DOHH2 (cell line): ENCODE results near the gene F12.

Source experiments
- H3F3A ChIP-seq: fragments of 200-600 bp; sonication (generic), shearing (Covaris generic); 2 replicates; pipeline ENCODE4 v1.6.0; 2016; ENCODE audit warnings: antibody characterized with exemption, mild to moderate bottlenecking; ENCODE audit not compliant: control insufficient read depth, insufficient read depth
- H3K27ac ChIP-seq: fragments of 200-600 bp; sonication (generic); 2 replicates; pipeline ENCODE4 v1.5.1; 2014; ENCODE audit warnings: low read depth, mild to moderate bottlenecking, low read length, moderate library complexity
- H3K27me3 ChIP-seq: fragments of 200-600 bp; sonication (generic); 2 replicates; pipeline ENCODE4 v1.6.1; 2014; ENCODE audit warnings: mild to moderate bottlenecking, low read length, mixed read lengths; ENCODE audit not compliant: control insufficient read depth
- H3K36me3 ChIP-seq: fragments of 200-600 bp; sonication (generic); 2 replicates; pipeline ENCODE4 v1.6.1; 2014; ENCODE audit warnings: mild to moderate bottlenecking, low read length, moderate library complexity, mixed read lengths; ENCODE audit not compliant: control insufficient read depth
- H3K4me1 ChIP-seq: fragments of 200-600 bp; sonication (generic); 2 replicates; pipeline ENCODE4 v1.6.1; 2014; ENCODE audit warnings: mild to moderate bottlenecking, low read length, mixed read lengths; ENCODE audit not compliant: control insufficient read depth
- H3K4me2 ChIP-seq: fragments of 200-600 bp; sonication (generic); 2 replicates; pipeline ENCODE4 v1.6.0; 2014; ENCODE audit warnings: mild to moderate bottlenecking, low read length, moderate library complexity
- H3K4me3 ChIP-seq: fragments of 200-600 bp; sonication (generic); 2 replicates; pipeline ENCODE4 v1.5.1; 2014; ENCODE audit warnings: mild to moderate bottlenecking, low read length, mixed read lengths
- H3K79me2 ChIP-seq: fragments of 200-600 bp; sonication (generic); 2 replicates; pipeline ENCODE4 v1.6.1; 2014; ENCODE audit warnings: mild to moderate bottlenecking, low read length, mixed read lengths; ENCODE audit not compliant: control insufficient read depth
- H3K9me2 ChIP-seq: fragments of 200-600 bp; sonication (generic); replicated peaks from 2 replicates; pipeline ENCODE4 v1.6.1; 2014; ENCODE audit warnings: mild to moderate bottlenecking, low read length, mixed read lengths; ENCODE audit not compliant: control insufficient read depth
- H3K9me3 ChIP-seq: fragments of 200-600 bp; sonication (generic); 2 replicates; pipeline ENCODE4 v1.6.1; 2014; ENCODE audit warnings: antibody characterized with exemption, low read length, mixed read lengths; ENCODE audit not compliant: control insufficient read depth, insufficient read depth
- H4K20me1 ChIP-seq: fragments of 200-600 bp; sonication (generic); 2 replicates; pipeline ENCODE4 v1.6.0; 2014; ENCODE audit warnings: low read depth, mild to moderate bottlenecking, antibody characterized with exemption, low read length, moderate library complexity; ENCODE audit not compliant: control insufficient read depth, insufficient read depth
- CTCF ChIP-seq: fragments of 200-600 bp; sonication (generic); IDR thresholded peaks from one replicate; pipeline ENCODE4 v1.5.1; 2014; ENCODE audit warnings: antibody characterized with exemption, mild to moderate bottlenecking, low read depth, low read length; ENCODE audit not compliant: poor library complexity, severe bottlenecking
- EZH2phosphoT487 ChIP-seq: fragments of 200-600 bp; sonication (generic); IDR thresholded peaks from 2 replicates; pipeline ENCODE4 v1.6.1; 2017; ENCODE audit warnings: borderline replicate concordance, mild to moderate bottlenecking, antibody characterized with exemption, low read length, moderate library complexity, mixed read lengths

Gene F12

GRCh38 chr5:177355162-177355867, 54.0 kb downstream of the F12 start:
- no peak overlapping the region for H3K4me3 ChIP-seq
- peaks cover 3% of the 10 kb centered on the region; the same call in 1 of the 2 replicates for H4K20me1 ChIP-seq
- peaks cover 4% of the 10 kb centered on the region; the same call in 1 of the 2 replicates for H3K9me3 ChIP-seq
- no peak overlapping the region for H3K4me2 ChIP-seq
- H3K27ac ChIP-seq: no peak overlapping the region
- TF ChIP-seq EZH2phosphoT487 (no peak), CTCF (no peak)
- H3K27me3 ChIP-seq: no peaks in the 10 kb centered on the region
- H3K9me2 ChIP-seq: no peaks in the 10 kb centered on the region
- peaks cover 55% of the 10 kb centered on the region for H3K4me1 ChIP-seq
- peaks cover 25% of the 10 kb centered on the region for H3K79me2 ChIP-seq
- 0 out of 2 replicates have a peak, but pooled peaks cover 2% of the 10 kb centered on the region for H3F3A ChIP-seq
- H3K36me3 ChIP-seq: peaks cover 4% of the 10 kb centered on the region

- no peaks in the 10 kb centered on the region for H3K27me3 ChIP-seq
- peaks cover 31% of the 10 kb centered on the region for H3K79me2 ChIP-seq
- H3K4me1 ChIP-seq: peaks cover 56% of the 10 kb centered on the region
- peaks cover 4% of the 10 kb centered on the region; the same call in 1 of the 2 replicates for H3K9me3 ChIP-seq
- H3K36me3 ChIP-seq: peaks cover 10% of the 10 kb centered on the region
- H3K9me2 ChIP-seq: no peaks in the 10 kb centered on the region
- no peak overlapping the region for H3K27ac ChIP-seq
- no peak overlapping the region for H3K4me3 ChIP-seq
- peaks cover 9% of the 10 kb centered on the region; the same call in 1 of the 2 replicates for H4K20me1 ChIP-seq
- TF ChIP-seq CTCF: no peak
- no peak for TF ChIP-seq EZH2phosphoT487
- H3F3A ChIP-seq: 0 out of 2 replicates have a peak, but pooled peaks cover 2% of the 10 kb centered on the region
- no peak overlapping the region for H3K4me2 ChIP-seq
These were observed 54.7 kb downstream of the F12 start for GRCh38 chr5:177354711-177355110.

GRCh38 chr5:177354256-177354655, 55.1 kb downstream of the F12 start:
- TF ChIP-seq CTCF (no peak), EZH2phosphoT487 (no peak)

More at GRCh38 chr5:177354256-177354655, 55.1 kb downstream of the F12 start:
- H3K27me3 ChIP-seq: no peaks in the 10 kb centered on the region
- H4K20me1 ChIP-seq: peaks cover 13% of the 10 kb centered on the region; the same call in 1 of the 2 replicates
- peaks cover 56% of the 10 kb centered on the region for H3K4me1 ChIP-seq
- peaks cover 15% of the 10 kb centered on the region for H3K36me3 ChIP-seq
- H3F3A ChIP-seq: 0 out of 2 replicates have a peak, but pooled peaks cover 2% of the 10 kb centered on the region
- peaks cover 4% of the 10 kb centered on the region; the same call in 1 of the 2 replicates for H3K9me3 ChIP-seq
- no peak overlapping the region for H3K4me3 ChIP-seq
- no peaks in the 10 kb centered on the region for H3K9me2 ChIP-seq
- no peak overlapping the region for H3K4me2 ChIP-seq
- H3K27ac ChIP-seq: no peak overlapping the region
- H3K79me2 ChIP-seq: peaks cover 34% of the 10 kb centered on the region
